GM19455 (cell line): Measurements from ENCODE around the gene SLMAP.
"Not testable (repeated sequence)": the region's sequence is repeated elsewhere in the genome, so short reads cannot be mapped to it uniquely, and the experiment has no call there.

Experiments
- ATAC-seq: cut with Tn5 transposase; IDR thresholded peaks from one replicate; pipeline ENCODE4 v1.9.1; 2021; ENCODE audit not compliant: unreplicated experiment

The SLMAP gene

DNA sequence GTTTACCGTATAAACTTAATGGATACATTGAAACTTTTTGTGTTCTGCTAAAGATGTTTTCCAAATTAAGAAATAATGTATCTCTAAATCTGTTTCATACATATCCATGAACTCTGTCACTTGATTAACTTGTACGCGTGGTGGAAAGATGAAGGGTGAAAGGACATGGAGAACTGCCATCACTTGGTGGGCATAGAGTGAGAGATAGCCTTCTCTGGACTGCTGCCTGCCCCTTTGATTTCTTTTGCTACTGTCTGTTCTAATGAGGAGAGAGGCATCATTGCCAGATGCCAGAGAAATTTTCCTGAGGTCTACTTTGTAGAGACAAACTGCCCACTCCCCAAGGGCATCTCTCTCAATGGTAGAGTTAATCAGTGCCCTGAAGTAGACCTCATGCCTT lies 120.5 kb downstream of the SLMAP start:
- ATAC-seq: no peak

- ATAC-seq: no peak
Measured at GRCh38 chr3:57877116-57877515, 121.0 kb downstream of the SLMAP start.

- not testable (repeated sequence) for ATAC-seq
Measured at GRCh38 chr3:57884436-57884835, 128.3 kb downstream of the SLMAP start.

GRCh38 chr3:57889807-57890206 lies 133.7 kb downstream of the SLMAP start:
- ATAC-seq: no peak

DNA sequence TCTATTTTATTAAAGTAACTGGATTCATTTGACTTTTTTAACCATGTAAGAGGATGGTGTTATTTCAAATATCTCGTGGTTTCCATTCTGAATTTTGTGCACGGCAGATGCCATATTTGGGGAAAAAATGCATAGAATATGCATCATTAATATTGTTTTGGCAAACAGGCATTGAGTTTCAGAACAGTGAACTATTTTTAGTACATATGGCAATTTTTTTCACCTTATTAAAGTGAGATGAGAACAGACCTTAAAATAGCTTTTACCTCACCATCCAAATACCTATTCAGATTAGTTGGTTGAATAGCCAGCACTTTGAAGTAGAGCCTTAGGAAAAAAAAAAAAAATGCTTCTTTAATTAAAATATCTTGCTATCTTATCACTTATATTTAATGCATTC lies 134.8 kb downstream of the SLMAP start:
- ATAC-seq: no peak

- no peak for ATAC-seq
Measured at GRCh38 chr3:57892423-57892822, 136.3 kb downstream of the SLMAP start.

DNA sequence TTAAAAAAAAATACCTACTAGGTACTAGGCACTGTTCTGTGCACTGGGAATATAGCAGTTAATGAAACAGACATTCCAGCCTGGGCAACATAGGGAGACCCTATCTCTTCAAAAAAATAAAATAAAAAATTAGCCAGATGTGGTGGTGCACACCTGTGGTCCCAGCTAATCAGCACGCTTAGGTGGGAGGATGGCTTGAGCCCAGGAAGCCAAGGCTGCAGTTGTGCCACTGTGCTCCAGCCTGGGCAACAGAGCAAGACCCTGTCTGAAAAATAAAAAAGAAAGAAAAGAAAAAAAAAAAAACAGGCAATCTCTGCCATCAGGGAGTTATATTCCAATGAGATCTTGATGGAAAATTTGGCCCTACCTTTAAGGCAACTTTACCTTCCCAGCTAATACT lies 137.0 kb downstream of the SLMAP start:
- no peak for ATAC-seq

GRCh38 chr3:57893668-57894067 lies 137.6 kb downstream of the SLMAP start:
- no peak for ATAC-seq

DNA sequence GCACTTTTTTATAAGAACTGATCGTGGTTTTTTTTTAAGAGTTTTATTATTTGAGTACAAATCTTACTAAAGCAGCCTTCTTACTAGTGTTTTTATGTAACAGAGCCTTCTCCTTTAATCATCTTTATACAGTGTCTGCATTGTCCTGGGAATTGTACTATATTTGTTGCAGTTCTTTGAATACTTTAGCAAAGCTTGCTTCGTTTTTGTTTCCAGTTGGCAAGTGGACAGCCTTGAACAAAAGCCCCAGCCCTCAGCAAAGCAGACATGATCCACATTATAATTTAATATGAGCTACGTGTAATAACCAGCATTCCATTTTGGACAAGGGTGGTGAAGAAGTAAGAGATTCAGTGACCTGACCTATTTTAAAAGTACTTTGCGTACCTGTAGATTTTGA lies 139.9 kb downstream of the SLMAP start:
- no peak for ATAC-seq

GRCh38 chr3:57896691-57897090 lies 140.6 kb downstream of the SLMAP start:
- no peak for ATAC-seq

GRCh38 chr3:57900786-57901185 lies 144.7 kb downstream of the SLMAP start:
- no peak for ATAC-seq

GRCh38 chr3:57903124-57903890 lies 147.2 kb downstream of the SLMAP start:
- ATAC-seq: no peak

- ATAC-seq: no peak
Measured at GRCh38 chr3:57910990-57911389, 154.9 kb downstream of the SLMAP start.

DNA sequence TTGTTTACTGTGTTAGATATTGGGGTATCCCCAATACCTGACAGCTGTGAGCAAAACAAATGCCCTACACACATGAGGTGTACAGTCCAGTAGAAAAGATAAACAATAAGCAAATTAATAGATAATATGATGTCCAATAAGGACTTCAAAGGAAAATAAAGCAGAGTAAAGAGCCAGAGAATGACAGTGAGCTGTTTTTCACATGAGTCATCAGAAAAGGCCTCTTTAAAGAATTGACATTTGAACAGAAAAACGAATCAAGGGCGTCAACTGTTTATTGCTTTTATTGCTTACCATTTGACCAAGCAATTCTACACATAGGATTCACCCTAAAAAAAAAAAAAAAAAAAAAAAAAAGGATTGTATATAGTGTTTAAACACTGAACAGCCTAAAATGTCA lies 155.5 kb downstream of the SLMAP start:
- no peak for ATAC-seq

GRCh38 chr3:57917601-57918000 lies 161.5 kb downstream of the SLMAP start:
- no peak for ATAC-seq

- no peak for ATAC-seq
Measured at GRCh38 chr3:57918123-57918837, 162.2 kb downstream of the SLMAP start.

- ATAC-seq: no peak
Measured at GRCh38 chr3:57919987-57920386, 163.9 kb downstream of the SLMAP start.

GRCh38 chr3:57923101-57923500 lies 167.0 kb downstream of the SLMAP start:
- no peak for ATAC-seq

GRCh38 chr3:57923752-57924151 lies 167.6 kb downstream of the SLMAP start:
- no peak for ATAC-seq

GRCh38 chr3:57927166-57927565 lies 171.1 kb downstream of the SLMAP start:
- no peak for ATAC-seq

DNA sequence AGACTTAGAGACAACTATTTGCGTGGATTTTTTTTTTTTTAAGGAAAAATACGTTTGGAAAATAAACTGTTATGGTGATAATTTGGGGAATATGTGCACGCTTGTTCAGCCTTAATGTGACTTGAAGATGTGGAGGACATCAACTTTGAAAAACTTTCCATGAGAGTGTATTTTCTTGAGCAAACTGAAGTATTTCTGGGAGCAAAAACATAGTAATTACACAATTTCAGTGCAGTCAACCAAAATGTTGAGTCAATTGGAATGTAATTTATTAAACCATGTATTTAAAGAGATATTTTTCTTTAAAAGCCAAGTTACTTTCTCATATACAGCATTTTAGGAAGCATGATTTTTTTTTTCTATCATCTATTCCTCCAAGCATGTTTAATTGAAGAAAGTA lies 171.8 kb downstream of the SLMAP start:
- no peak for ATAC-seq

DNA sequence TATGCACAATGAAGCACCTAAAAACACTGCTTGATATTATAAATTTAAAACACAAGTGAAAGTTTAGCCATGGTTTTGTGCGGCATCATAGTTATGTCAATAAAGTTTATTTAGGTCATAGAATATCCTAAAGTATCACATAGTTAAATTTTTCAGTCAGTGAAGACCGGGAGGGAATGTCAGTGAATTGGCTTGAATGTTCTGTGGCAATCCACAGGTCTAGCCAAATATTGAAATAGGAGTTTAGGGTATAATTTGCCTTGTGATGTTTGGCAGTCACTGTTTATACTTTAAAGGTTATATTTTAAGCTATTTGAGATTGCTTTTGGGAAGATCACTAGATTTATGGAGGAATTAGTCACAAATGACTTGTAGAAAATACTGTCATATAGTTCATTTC lies 172.4 kb downstream of the SLMAP start:
- ATAC-seq: no peak

DNA sequence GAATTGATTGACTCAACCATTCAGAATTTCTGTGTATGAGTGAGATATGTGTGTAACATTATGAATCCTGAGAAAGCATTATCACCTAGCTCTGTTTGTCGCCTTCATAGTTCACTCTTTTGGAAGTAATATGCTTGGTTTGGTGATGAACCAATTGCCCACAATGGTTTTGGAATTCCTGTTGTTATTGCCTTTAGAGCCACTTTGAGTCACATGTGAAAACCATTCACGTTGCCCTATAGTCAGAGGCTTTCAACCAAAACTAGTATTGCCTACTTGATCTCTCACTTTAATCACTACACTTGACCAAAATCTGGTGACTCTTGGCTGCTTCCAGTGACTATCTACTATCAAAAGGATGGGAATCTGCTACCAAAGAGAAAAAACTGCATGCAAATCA lies 173.9 kb downstream of the SLMAP start:
- ATAC-seq: no peak
